ENCODE results near the gene PSMD2.

PSMD2 gene

GRCh38 chr3:184332370-184333090 is 33.5 kb downstream of the PSMD2 start:
- no peak overlapping the region for H3K4me3 ChIP-seq (ENCODE audit: low read depth, low read length)
- TF ChIP-seq, protein P1, sequence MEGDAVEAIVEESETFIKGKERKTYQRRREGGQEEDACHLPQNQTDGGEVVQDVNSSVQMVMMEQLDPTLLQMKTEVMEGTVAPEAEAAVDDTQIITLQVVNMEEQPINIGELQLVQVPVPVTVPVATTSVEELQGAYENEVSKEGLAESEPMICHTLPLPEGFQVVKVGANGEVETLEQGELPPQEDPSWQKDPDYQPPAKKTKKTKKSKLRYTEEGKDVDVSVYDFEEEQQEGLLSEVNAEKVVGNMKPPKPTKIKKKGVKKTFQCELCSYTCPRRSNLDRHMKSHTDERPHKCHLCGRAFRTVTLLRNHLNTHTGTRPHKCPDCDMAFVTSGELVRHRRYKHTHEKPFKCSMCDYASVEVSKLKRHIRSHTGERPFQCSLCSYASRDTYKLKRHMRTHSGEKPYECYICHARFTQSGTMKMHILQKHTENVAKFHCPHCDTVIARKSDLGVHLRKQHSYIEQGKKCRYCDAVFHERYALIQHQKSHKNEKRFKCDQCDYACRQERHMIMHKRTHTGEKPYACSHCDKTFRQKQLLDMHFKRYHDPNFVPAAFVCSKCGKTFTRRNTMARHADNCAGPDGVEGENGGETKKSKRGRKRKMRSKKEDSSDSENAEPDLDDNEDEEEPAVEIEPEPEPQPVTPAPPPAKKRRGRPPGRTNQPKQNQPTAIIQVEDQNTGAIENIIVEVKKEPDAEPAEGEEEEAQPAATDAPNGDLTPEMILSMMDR (IDR thresholded peaks at IDR 0.05; ENCODE audit: low read depth, low read length), result no peak

DNA sequence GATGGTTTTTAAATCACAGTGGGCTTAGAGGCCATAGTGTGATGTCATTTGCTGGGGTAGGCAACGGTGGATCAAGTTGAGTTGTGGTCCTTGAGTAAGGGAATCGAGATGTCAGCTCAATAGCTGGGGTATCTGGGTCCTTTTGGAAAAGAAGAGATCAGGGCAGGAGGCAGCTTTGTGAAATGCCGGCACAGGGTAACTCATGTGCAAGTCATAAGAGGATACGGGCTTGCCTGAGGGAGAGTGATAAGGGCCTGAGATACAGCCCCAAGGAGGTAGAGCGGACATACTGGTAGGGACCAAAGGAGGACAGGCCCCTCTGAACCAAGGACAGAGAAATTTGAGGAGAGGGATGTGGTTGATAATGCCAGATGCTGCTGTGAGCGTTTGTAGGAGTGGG is 34.1 kb downstream of the PSMD2 start:
- TF ChIP-seq, protein P1 (IDR thresholded peaks at IDR 0.05; ENCODE audit: low read depth, low read length), result no peak
- no peak overlapping the region for H3K4me3 ChIP-seq (ENCODE audit: low read depth, low read length)

DNA sequence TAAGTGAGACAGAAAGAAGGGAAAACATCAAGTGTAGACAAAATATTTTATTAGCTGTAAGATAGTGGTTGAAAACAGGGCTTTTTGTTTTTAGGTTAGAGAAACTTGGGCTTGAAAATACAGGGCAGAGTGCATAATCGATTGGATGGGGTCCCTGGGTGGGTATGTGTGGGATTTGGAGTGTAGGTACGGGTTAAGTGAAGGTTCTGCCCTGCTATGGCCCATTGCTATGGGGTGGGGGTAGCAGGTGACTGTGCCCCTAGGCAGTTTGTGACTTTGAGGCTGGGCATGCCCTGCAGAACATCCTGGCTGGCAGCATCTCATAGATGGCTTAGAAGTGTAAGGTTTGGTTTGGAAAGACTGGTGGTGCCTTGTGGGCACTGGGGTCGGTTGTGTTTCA is 34.7 kb downstream of the PSMD2 start:
- TF ChIP-seq, protein P1 (IDR thresholded peaks at IDR 0.05; ENCODE audit: low read depth, low read length), result no peak

GRCh38 chr3:184334470-184335158 is 35.6 kb downstream of the PSMD2 start:
- TF ChIP-seq, protein P1 (IDR thresholded peaks at IDR 0.05; ENCODE audit: low read depth, low read length), result no peak
- no peak overlapping the region for H3K4me3 ChIP-seq (ENCODE audit: low read depth, low read length)

More for the DNA sequence above, 34.7 kb downstream of the PSMD2 start:
- no peak overlapping the region for H3K4me3 ChIP-seq (ENCODE audit: low read depth, low read length)

- H3K4me3 ChIP-seq (ENCODE audit: low read depth, low read length), result peak overlapping the region; percentile 66
- TF ChIP-seq, protein P1 (IDR thresholded peaks at IDR 0.05; ENCODE audit: low read depth, low read length), result no peak
Observed at GRCh38 chr3:184335291-184335660, 36.2 kb downstream of the PSMD2 start.

DNA sequence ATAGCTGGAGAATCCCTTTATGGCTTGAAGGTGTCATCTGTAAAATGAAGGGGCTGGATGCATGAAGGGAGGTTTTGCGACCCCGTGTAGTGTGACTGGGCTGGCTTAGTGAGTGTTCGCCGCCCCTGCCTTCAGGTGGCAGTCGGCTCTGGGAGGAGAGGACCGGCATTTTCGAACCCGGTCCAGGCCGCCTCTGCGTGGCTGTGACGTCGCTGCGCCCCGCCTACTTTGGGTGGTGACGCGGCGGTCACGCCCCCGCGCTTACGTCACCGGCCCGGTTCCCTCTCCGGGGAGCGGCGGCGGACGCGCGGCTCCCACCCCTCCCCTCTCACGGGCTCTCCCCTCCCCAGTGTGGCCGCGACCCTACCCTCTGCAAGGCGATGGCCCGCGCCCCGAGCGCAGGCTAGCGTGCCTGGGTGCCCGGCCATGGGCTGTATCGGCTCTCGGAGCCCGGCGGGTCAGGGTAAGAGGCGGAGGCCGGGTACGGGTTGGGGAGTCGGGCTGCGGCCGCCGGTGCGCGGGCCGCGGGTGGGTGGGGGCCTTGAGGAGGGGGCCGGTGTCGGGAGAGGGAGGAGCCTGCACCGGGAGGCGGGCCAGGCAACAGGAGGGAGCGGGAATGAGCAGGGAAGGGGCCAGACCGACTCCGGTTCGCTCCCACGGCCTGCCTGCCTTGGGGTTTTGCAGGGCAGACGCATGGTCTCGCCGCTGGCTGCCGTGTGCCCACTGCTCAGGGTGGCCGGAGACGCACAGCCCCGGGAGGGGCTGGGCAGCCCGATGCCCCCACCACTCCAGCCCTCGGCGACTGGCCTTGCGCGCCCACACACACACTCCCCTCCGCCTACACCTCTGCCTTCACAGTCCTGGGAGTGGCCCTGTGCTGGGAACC is 36.9 kb downstream of the PSMD2 start:
- H3K4me3 ChIP-seq (ENCODE audit: low read depth, low read length), result peak overlapping the region; percentile 66

More for the DNA sequence above, 36.9 kb downstream of the PSMD2 start:
- TF ChIP-seq, protein P1 (IDR thresholded peaks at IDR 0.05; ENCODE audit: low read depth, low read length), result no peak
